Measurements from ENCODE around the gene MID1. TPM values are rescaled to one million over a fixed set of nuclear protein-coding genes. Genes with fewer than 3 reads are reported as not detected.

Gene MID1
- total RNA-seq, 1 donor: 20.4 TPM

DNA sequence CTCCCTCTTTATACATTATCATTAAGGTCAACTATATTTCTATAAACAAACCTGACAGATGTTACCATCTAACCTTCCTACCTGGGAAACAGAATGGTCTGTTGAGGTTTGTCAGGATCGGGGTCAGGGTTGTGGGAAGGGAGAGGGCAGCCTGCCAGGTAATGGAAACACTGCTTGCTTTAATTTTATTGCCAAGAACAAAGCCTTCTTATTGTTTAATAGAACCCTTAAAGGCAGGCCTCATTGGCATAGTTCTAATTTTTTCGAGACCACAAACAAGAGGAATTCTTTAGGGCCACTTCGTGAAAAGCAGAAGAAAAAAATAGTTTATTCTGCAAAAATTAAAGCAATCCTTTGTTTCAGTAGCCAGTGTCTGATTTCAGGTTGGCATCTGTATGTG, 113.2 kb downstream of the MID1 start:
- no peak overlapping the region for H3K4me3 ChIP-seq (ENCODE audit: low read depth, low read length)
- DNase-seq (ENCODE audit: low read depth): peak; percentile 71
- TF ChIP-seq, protein P1, sequence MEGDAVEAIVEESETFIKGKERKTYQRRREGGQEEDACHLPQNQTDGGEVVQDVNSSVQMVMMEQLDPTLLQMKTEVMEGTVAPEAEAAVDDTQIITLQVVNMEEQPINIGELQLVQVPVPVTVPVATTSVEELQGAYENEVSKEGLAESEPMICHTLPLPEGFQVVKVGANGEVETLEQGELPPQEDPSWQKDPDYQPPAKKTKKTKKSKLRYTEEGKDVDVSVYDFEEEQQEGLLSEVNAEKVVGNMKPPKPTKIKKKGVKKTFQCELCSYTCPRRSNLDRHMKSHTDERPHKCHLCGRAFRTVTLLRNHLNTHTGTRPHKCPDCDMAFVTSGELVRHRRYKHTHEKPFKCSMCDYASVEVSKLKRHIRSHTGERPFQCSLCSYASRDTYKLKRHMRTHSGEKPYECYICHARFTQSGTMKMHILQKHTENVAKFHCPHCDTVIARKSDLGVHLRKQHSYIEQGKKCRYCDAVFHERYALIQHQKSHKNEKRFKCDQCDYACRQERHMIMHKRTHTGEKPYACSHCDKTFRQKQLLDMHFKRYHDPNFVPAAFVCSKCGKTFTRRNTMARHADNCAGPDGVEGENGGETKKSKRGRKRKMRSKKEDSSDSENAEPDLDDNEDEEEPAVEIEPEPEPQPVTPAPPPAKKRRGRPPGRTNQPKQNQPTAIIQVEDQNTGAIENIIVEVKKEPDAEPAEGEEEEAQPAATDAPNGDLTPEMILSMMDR (IDR thresholded peaks at IDR 0.05; ENCODE audit: insufficient read depth, low read length): no peak

- H3K4me3 ChIP-seq (ENCODE audit: low read depth, low read length): no peak overlapping the region
- DNase-seq (ENCODE audit: low read depth): peak; percentile 43
- TF ChIP-seq, protein P1 (IDR thresholded peaks at IDR 0.05; ENCODE audit: insufficient read depth, low read length): no peak
Observed at GRCh38 chrX:10506781-10507180, 113.6 kb downstream of the MID1 start.

GRCh38 chrX:10505726-10506125, 114.7 kb downstream of the MID1 start:
- DNase-seq (ENCODE audit: low read depth): no peak
- TF ChIP-seq, protein P1 (IDR thresholded peaks at IDR 0.05; ENCODE audit: insufficient read depth, low read length): no peak
- H3K4me3 ChIP-seq (ENCODE audit: low read depth, low read length): no peak overlapping the region

- TF ChIP-seq, protein P1 (IDR thresholded peaks at IDR 0.05; ENCODE audit: insufficient read depth, low read length): no peak
- no peak overlapping the region for H3K4me3 ChIP-seq (ENCODE audit: low read depth, low read length)
- no peak for DNase-seq (ENCODE audit: low read depth)
Observed at GRCh38 chrX:10502961-10503360, 117.4 kb downstream of the MID1 start.

- DNase-seq (ENCODE audit: low read depth): no peak
- TF ChIP-seq, protein P1 (IDR thresholded peaks at IDR 0.05; ENCODE audit: insufficient read depth, low read length): no peak
- H3K4me3 ChIP-seq (ENCODE audit: low read depth, low read length): no peak overlapping the region
Observed at GRCh38 chrX:10501611-10502010, 118.8 kb downstream of the MID1 start.

- TF ChIP-seq, protein P1 (IDR thresholded peaks at IDR 0.05; ENCODE audit: insufficient read depth, low read length): no peak
- no peak overlapping the region for H3K4me3 ChIP-seq (ENCODE audit: low read depth, low read length)
- DNase-seq (ENCODE audit: low read depth): peak; percentile 90
Observed at GRCh38 chrX:10496345-10496965, 123.9 kb downstream of the MID1 start.

DNA sequence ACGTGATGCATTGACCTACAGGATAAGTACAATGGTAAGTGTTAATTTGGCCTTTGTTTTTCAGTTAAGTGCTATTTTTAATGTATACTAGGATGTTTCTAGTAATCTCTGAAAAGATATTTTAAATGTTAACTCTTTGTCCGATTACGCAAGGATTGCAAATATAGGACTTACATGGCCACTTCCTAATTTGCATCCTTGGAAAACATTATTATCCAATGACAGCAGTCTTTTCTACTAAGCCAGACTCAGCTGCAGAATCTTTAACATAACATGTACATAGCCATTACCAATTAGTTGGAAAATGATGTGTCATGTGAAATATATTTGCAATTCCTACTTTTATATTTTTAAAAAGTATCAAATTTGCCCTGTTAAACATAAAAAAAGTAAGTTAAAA, 124.7 kb downstream of the MID1 start:
- TF ChIP-seq, protein P1 (IDR thresholded peaks at IDR 0.05; ENCODE audit: insufficient read depth, low read length): no peak
- H3K4me3 ChIP-seq (ENCODE audit: low read depth, low read length): no peak overlapping the region
- DNase-seq (ENCODE audit: low read depth): no peak
